Stimulated activated CD4-positive, alpha-beta T cell treated with anti-CD3 and anti-CD28 coated beads, Interleukin-1b, Interleukin-23, amount 100 ng/mL, for 4 hours (primary cell): ENCODE results near the gene SRGAP3.

Source experiments
- DNase-seq, 2 donors: peaks; one replicate each; pipeline ENCODE4 v3.0.0-alpha.2; 2020; ENCODE audit warnings: low read depth in 2 of 2

Gene SRGAP3

GRCh38 chr3:9146367-9147071 lies 102.9 kb downstream of the SRGAP3 start:
- DNase-seq: no peak

GRCh38 chr3:9143184-9143583 lies 106.3 kb downstream of the SRGAP3 start:
- no peak for DNase-seq

GRCh38 chr3:9142362-9142761 lies 107.1 kb downstream of the SRGAP3 start:
- no peak for DNase-seq

GRCh38 chr3:9141928-9142289 lies 107.5 kb downstream of the SRGAP3 start:
- no peak for DNase-seq

- no peak for DNase-seq
Measured at GRCh38 chr3:9139366-9139765, 110.1 kb downstream of the SRGAP3 start.

GRCh38 chr3:9137676-9138075 lies 111.8 kb downstream of the SRGAP3 start:
- no peak for DNase-seq

- DNase-seq: no peak
Measured at GRCh38 chr3:9136746-9137465, 112.5 kb downstream of the SRGAP3 start.

GRCh38 chr3:9135930-9136525 lies 113.4 kb downstream of the SRGAP3 start:
- peak in 1 of 2 donors; percentile 5 for DNase-seq

- no peak for DNase-seq
Measured at GRCh38 chr3:9135526-9135925, 113.9 kb downstream of the SRGAP3 start.

GRCh38 chr3:9133656-9134055 lies 115.8 kb downstream of the SRGAP3 start:
- no peak for DNase-seq

GRCh38 chr3:9130345-9131305 lies 118.8 kb downstream of the SRGAP3 start:
- DNase-seq: no peak

GRCh38 chr3:9129365-9129764 lies 120.1 kb downstream of the SRGAP3 start:
- no peak for DNase-seq

GRCh38 chr3:9125278-9125951 lies 124.0 kb downstream of the SRGAP3 start:
- no peak for DNase-seq

GRCh38 chr3:9124730-9125129 lies 124.7 kb downstream of the SRGAP3 start:
- no peak for DNase-seq

- DNase-seq: no peak
Measured at GRCh38 chr3:9123840-9124239, 125.6 kb downstream of the SRGAP3 start.

- DNase-seq: no peak
Measured at GRCh38 chr3:9122732-9123364, 126.6 kb downstream of the SRGAP3 start.

GRCh38 chr3:9121366-9122001 lies 128.0 kb downstream of the SRGAP3 start:
- DNase-seq: no peak

- DNase-seq: no peak
Measured at GRCh38 chr3:9119331-9119730, 130.1 kb downstream of the SRGAP3 start.

GRCh38 chr3:9118222-9118621 lies 131.2 kb downstream of the SRGAP3 start:
- DNase-seq: no peak

- DNase-seq: no peak
Measured at GRCh38 chr3:9117220-9117619, 132.2 kb downstream of the SRGAP3 start.
